PC-3 (cell line): Measurements from ENCODE around the gene ROMO1. TPM values are rescaled to one million over a fixed set of nuclear protein-coding genes. Genes with fewer than 3 reads are reported as not detected.
"Not testable (repeated sequence)": the region's sequence is repeated elsewhere in the genome, so short reads cannot be mapped to it uniquely, and the experiment has no call there.

Source experiments
- ATAC-seq: fragments of 200-7000 bp; cut with Tn5 transposase; 2 replicates; pipeline ENCODE4 v1.9.1; 2020; ENCODE audit warnings: mild to moderate bottlenecking, moderate library complexity
- BruUV-seq: library from RNA; stranded (reverse); fragments of 400-500 nt; replicated peaks from 2 replicates; lab custom pipeline; 2021; lab: Mats Ljungman, UMichigan
- CTCF ChIA-PET: fragments of 300-600 bp; sonication (Branson Sonifier 250); formaldehyde crosslinking; loops from one replicate; lab custom pipeline; 2022; ENCODE audit warnings: antibody characterized with exemption; lab: Charles Lee
- POLR2A ChIA-PET: fragments of 300-600 bp; sonication (Branson Sonifier 250); formaldehyde crosslinking; loops from one replicate; lab custom pipeline; 2022; ENCODE audit warnings: antibody characterized with exemption; ENCODE audit not compliant: unreplicated experiment; lab: Charles Lee
- DNase-seq: peaks from one replicate; pipeline ENCODE4 v3.0.0-alpha.2; 2015
- H2AFZ ChIP-seq: fragments of 300-600 bp; sonication (generic); 2 replicates; pipeline ENCODE4 v1.6.0; 2016; ENCODE audit warnings: antibody characterized with exemption, low read length
- H3F3A ChIP-seq: fragments of 300-600 bp; sonication (generic); one replicate; pipeline ENCODE4 v1.6.0; 2017; ENCODE audit warnings: antibody characterized with exemption, low read length, control low read depth, mild to moderate bottlenecking; ENCODE audit not compliant: unreplicated experiment
- H3K27ac ChIP-seq: fragments of 300-600 bp; sonication (generic); 2 replicates; pipeline ENCODE4 v1.5.1; 2016; ENCODE audit warnings: mild to moderate bottlenecking, low read length
- H3K27me3 ChIP-seq: fragments of 300-600 bp; sonication (generic); 2 replicates; pipeline ENCODE4 v1.6.1; 2016; ENCODE audit warnings: low read length, mixed read lengths
- H3K36me3 ChIP-seq: fragments of 300-600 bp; sonication (generic); 2 replicates; pipeline ENCODE4 v1.6.1; 2016; ENCODE audit warnings: low read depth, mixed run types, low read length, mixed read lengths
- H3K4me1 ChIP-seq: fragments of 300-600 bp; sonication (generic); 2 replicates; pipeline ENCODE4 v1.5.1; 2016; ENCODE audit warnings: low read length; ENCODE audit not compliant: insufficient read depth
- H3K4me2 ChIP-seq: fragments of 300-600 bp; sonication (generic); 2 replicates; pipeline ENCODE4 v1.6.0; 2016; ENCODE audit warnings: low read length
- H3K4me3 ChIP-seq: fragments of 300-600 bp; sonication (generic); 2 replicates; pipeline ENCODE4 v1.5.1; 2016; ENCODE audit warnings: mild to moderate bottlenecking, low read length, mixed read lengths
- H3K79me2 ChIP-seq: fragments of 300-600 bp; sonication (generic); 2 replicates; pipeline ENCODE4 v1.6.1; 2017; ENCODE audit warnings: low read length, mixed read lengths
- H3K9ac ChIP-seq: fragments of 300-600 bp; sonication (generic); 2 replicates; pipeline ENCODE4 v1.6.0; 2016; ENCODE audit warnings: mild to moderate bottlenecking, low read length
- H3K9me2 ChIP-seq: fragments of 300-600 bp; sonication (generic); replicated peaks from 2 replicates; pipeline ENCODE4 v1.6.1; 2016; ENCODE audit warnings: mixed run types, low read length, mixed read lengths
- H3K9me3 ChIP-seq: fragments of 300-600 bp; sonication (generic); 2 replicates; pipeline ENCODE4 v1.6.1; 2016; ENCODE audit warnings: low read length, mixed read lengths
- H4K20me1 ChIP-seq: fragments of 300-600 bp; sonication (generic); 2 replicates; pipeline ENCODE4 v1.6.1; 2016; ENCODE audit warnings: low read length, mixed read lengths
- CTCF ChIP-seq: fragments of 300-600 bp; sonication (generic); conservative IDR thresholded peaks from 2 replicates; pipeline ENCODE4 v1.5.1; 2017; ENCODE audit warnings: antibody characterized with exemption, low read depth, mild to moderate bottlenecking, low read length
- EZH2 ChIP-seq: fragments of 300-600 bp; sonication (generic); IDR thresholded peaks from one replicate; pipeline ENCODE4 v1.6.1; 2017; ENCODE audit warnings: antibody characterized with exemption, mild to moderate bottlenecking, low read length; ENCODE audit not compliant: unreplicated experiment
- EZH2phosphoT487 ChIP-seq: fragments of 300-600 bp; sonication (generic); IDR thresholded peaks from 2 replicates; pipeline ENCODE4 v1.6.1; 2018; ENCODE audit warnings: mild to moderate bottlenecking, antibody characterized with exemption, low read length, borderline replicate concordance
- intact Hi-C: fragments of 100-400 bp; cut with micrococcal nuclease; formaldehyde crosslinking; loops from 2 replicates; pipeline ENCODE4 v1.9.0; 2023
- total RNA-seq: library from RNA; depleted of rRNA; stranded (reverse); fragments of >200 nt; gene quantifications from 2 replicates; pipeline ENCODE4 v1.2.3, GENCODE V29; 2014

Gene ROMO1
- total RNA-seq, 1 experiment from 2014 or later, result 530 TPM

GRCh38 chr20:35681960-35682359 lies 17.2 kb upstream of the ROMO1 start:
- H3K36me3 ChIP-seq, result 0 out of 2 replicates have a peak, but pooled peaks cover under 1% of the 10 kb centered on the region
- ATAC-seq (no peak), DNase-seq (no peak)
- H3K9ac ChIP-seq, result no peak overlapping the region
- no peaks in the 10 kb centered on the region for H3K9me2 ChIP-seq
- H3F3A ChIP-seq, result no peaks in the 10 kb centered on the region
- H2AFZ ChIP-seq, result no peak overlapping the region
- intact Hi-C loops, result no loop called here
- H3K9me3 ChIP-seq, result no peaks in the 10 kb centered on the region
- H3K4me3 ChIP-seq, result no peak overlapping the region
- ChIA-PET POLR2A (no interaction called here), CTCF (no interaction called here)
- BruUV-seq, result no TSS peak
- no peaks in the 10 kb centered on the region for H3K79me2 ChIP-seq
- TF ChIP-seq CTCF, result no peak
- no peak for TF ChIP-seq EZH2phosphoT487
- TF ChIP-seq EZH2, result no peak
- H3K4me2 ChIP-seq, result no peak overlapping the region
- no peak overlapping the region for H3K27ac ChIP-seq
- no peaks in the 10 kb centered on the region for H3K27me3 ChIP-seq
- no peaks in the 10 kb centered on the region for H3K4me1 ChIP-seq
- H4K20me1 ChIP-seq, result no peaks in the 10 kb centered on the region

GRCh38 chr20:35685368-35685767 lies 13.8 kb upstream of the ROMO1 start:
- H3K9ac ChIP-seq, ATAC-seq, H3K9me3 ChIP-seq, H3K4me3 ChIP-seq, H3F3A ChIP-seq, H3K4me2 ChIP-seq, H3K27ac ChIP-seq, intact Hi-C loops, H3K9me2 ChIP-seq, H2AFZ ChIP-seq, CTCF ChIA-PET, BruUV-seq, DNase-seq, H3K4me1 ChIP-seq, H4K20me1 ChIP-seq, H3K79me2 ChIP-seq, H3K27me3 ChIP-seq, POLR2A ChIA-PET: not testable (repeated sequence)
- H3K36me3 ChIP-seq, result peaks cover 11% of the 10 kb centered on the region

- peak; percentile 35 for TF ChIP-seq CTCF
- H3K27ac ChIP-seq, CTCF ChIA-PET, H3K4me3 ChIP-seq, H2AFZ ChIP-seq, H3K9me2 ChIP-seq, ATAC-seq, intact Hi-C loops, DNase-seq, H3K4me1 ChIP-seq, H3F3A ChIP-seq, H3K9ac ChIP-seq, H3K9me3 ChIP-seq, POLR2A ChIA-PET, H4K20me1 ChIP-seq, H3K27me3 ChIP-seq, BruUV-seq, H3K79me2 ChIP-seq, H3K4me2 ChIP-seq: not testable (repeated sequence)
- peaks cover 14% of the 10 kb centered on the region for H3K36me3 ChIP-seq
Observed at GRCh38 chr20:35686872-35687271, 12.3 kb upstream of the ROMO1 start.
